HG03045 (cell line): ENCODE data around the gene ATXN1.
A peak's percentile ranks its signal among the peaks of the same experiment; 100 is the strongest.
"Not testable (repeated sequence)": the region's sequence is repeated elsewhere in the genome, so short reads cannot be mapped to it uniquely, and the experiment has no call there.

Experiments used
- ATAC-seq: cut with Tn5 transposase; IDR thresholded peaks from one replicate; pipeline ENCODE4 v1.9.1; 2021; ENCODE audit warnings: mild to moderate bottlenecking, moderate library complexity; ENCODE audit not compliant: unreplicated experiment

The ATXN1 gene

DNA sequence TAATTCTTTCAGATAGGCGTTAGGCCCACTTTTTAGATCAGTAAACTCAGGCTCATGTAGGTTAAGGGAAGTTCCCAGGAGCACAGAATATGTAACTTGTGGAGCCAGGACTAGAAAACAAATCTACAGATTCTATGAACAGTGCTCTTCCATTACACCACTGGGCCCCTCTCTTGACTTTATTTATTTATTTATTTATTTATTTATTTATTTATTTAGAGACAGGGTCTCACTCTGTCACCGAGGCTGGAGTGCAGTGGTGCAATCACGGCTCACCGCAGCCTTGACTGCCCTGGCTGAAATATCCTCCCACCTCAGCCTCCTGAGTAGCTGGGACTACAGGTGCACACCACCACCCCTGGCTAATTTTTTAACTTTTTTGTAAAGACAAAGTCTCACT is 382.9 kb downstream of the ATXN1 start:
- not testable (repeated sequence) for ATAC-seq

GRCh38 chr6:16377470-16377869 is 383.8 kb downstream of the ATXN1 start:
- no peak for ATAC-seq

DNA sequence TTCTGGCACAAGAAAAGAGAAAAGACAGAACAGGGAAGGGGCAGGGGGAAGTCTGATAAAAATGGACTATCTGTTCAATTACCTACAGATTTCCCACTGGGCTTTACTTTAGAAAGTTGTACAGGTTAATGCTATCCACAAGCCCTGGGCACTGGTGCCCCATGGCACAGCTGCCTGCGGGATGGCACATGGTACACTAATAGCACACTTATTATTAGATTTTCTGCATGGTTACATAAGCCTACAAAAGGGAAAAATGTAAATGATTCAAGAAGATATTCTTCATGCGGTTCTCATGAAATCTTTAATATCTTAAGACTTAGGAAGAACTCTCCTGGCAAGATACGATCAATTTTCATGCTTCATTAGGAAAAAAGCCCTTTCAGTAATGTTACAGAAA is 385.4 kb downstream of the ATXN1 start:
- no peak for ATAC-seq

- no peak for ATAC-seq
Measured at GRCh38 chr6:16375206-16375605, 386.1 kb downstream of the ATXN1 start.

- ATAC-seq = peak; percentile 77
Measured at GRCh38 chr6:16374461-16375200, 386.6 kb downstream of the ATXN1 start.

DNA sequence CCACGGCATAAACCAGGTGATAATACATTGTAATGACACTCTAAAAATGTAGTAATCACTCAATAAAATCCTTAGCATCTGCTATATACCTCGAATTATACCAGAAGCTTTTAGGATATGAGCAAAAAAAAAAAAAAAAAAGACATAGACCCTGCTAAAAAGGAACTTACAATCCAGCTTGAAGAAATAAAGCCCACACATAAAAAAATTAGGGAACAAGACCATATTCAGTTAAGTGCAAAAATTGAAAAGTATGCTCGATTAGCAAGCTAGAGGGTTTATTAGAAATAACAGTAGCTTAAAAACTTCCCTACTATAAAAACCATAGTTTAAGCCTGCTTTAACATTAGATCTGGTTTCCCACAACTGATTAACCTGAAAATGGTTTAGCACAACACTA is 387.2 kb downstream of the ATXN1 start:
- no peak for ATAC-seq

GRCh38 chr6:16372029-16372776 is 389.1 kb downstream of the ATXN1 start:
- no peak for ATAC-seq

- no peak for ATAC-seq
Measured at GRCh38 chr6:16371401-16371800, 389.9 kb downstream of the ATXN1 start.

- ATAC-seq = no peak
Measured at GRCh38 chr6:16370943-16371342, 390.3 kb downstream of the ATXN1 start.

DNA sequence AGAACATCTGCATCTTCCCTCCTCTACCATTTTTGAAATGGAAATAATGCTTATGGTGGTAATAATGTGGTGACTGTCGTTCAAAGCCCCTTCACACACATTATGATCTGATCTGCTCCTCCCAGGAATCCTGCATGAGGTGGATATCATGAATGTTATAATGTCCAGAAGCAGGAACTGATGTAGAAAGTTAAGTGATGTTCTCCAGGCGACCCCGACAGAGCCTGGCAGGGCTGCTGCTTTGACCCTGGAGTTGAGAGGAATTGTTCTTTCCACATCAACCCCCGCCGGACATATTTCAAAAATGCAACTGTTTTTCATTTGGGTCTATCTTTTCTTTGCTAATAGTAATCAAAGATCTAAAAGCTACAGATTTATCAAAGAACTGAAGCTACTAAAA is 391.3 kb downstream of the ATXN1 start:
- no peak for ATAC-seq

GRCh38 chr6:16369140-16369745 is 392.0 kb downstream of the ATXN1 start:
- ATAC-seq = no peak

DNA sequence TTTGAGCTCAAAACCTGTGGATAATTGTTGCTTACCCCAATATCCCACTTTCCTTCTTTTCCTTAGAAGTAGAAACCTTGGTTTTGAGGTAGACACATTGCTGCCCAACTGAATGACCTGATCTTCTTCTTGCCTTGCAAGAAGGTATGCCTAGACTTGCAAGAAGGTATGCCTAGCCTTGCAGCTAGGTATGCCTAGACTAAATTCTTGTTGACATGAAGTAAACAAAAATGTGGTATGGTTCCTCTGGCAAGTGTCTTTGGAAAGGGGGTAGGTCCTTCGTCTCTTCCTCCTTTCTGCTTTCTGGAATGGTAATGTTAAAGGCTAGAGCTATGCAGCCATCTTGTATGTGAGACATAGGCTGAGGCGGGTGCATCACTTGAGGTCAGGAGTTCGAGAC is 393.7 kb downstream of the ATXN1 start:
- ATAC-seq = no peak

DNA sequence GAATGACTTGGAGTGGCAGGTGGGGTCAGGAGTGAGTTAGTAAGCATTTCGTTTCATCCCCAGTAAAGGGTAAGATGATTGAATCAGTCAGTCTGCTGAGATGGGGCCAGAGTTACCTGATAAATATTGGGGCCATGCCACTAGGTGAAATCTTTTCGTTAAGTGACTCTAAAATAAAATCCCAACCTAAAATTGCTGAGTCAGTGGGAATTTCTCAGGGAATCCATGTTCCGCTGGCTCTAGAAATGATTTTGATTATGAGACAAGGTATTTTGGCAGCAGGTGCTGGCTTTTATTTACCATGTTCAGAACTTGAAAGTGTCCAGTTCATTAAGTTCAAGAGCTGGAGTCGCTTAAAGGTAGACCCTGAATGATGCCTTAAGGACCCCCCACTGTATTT is 397.5 kb downstream of the ATXN1 start:
- no peak for ATAC-seq

- ATAC-seq = no peak
Measured at GRCh38 chr6:16362819-16363589, 398.3 kb downstream of the ATXN1 start.

DNA sequence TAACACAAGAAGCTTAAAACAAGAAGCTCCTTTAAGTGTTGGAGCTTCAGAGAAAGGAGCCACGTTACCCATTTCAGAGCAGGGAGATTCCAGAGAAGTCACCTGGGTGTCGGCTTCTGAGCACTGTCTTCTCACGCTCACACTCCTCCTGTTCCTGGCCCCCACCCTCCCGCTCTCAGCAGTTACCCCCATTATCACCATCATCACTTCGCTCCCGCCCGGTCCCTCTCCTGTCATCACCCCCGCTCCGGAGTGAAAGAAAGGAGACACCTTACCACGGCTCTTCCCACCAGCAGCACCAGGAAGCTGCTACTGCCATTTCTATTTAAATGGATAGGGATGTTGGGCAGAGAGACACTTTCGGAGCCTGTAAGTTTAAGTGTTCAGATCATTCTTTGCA is 399.0 kb downstream of the ATXN1 start:
- ATAC-seq = no peak

DNA sequence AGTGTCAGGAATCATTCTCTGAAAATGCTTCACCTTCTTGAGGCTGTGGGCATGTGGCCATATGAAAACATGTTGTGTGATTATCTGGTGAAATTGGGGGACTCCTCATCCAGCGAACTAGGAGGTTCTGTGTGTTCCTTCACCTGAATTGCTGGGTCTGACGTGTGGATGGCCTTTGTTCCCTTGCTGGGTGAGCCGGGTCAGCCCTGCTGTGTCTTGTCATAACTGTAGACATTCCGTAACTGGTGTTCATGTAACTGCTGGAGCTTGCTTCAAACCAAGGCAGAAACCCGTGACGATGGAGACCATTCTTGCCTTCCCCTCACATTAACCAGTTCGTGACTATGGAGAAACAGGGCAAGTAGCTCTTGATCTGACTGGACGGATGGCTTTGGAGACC is 399.4 kb downstream of the ATXN1 start:
- ATAC-seq = no peak

GRCh38 chr6:16361121-16361520 is 400.1 kb downstream of the ATXN1 start:
- ATAC-seq = no peak

DNA sequence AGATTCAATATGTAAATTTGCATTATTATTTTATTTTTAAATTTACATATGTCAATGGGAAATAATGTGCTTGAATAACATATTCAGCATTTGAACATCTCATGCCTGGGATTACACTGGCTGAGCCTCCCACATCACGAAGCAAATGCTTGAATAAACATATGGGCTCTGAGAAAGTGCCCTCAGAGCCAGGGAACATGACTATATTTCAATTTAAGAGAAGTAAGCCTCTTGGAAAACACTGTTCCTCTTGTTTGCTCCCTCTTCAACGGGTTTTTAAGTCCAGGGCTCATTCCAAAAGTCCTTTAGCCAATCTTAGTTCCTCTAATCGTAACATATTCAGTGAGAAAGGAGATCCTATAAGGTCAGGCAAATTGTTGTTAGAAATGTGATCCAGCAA is 400.9 kb downstream of the ATXN1 start:
- no peak for ATAC-seq

DNA sequence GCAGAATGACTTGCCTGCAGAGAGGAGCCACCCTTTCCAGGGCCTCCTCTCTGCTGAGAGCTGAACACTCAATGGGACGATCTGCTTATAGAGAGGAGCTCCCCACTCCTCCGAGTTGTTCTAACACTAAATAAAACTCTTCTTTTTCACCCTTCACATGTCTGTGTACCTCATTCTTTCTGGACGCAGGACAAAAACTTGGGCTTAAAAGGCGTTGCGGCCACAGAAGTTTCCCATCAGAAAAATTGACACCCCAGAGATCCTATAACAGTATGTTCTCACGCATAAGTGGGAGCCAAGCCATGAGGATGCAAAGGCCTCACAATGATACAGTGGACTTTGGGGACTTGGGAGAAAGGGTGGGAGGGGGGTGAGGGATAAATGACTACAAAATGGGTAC is 401.7 kb downstream of the ATXN1 start:
- ATAC-seq = no peak

GRCh38 chr6:16358531-16359138 is 402.6 kb downstream of the ATXN1 start:
- no peak for ATAC-seq
